HG03045 (cell line): ENCODE data around the gene SLC7A11.
A peak's percentile ranks its signal among the peaks of the same experiment; 100 is the strongest.

Experiments
- ATAC-seq: cut with Tn5 transposase; IDR thresholded peaks from one replicate; pipeline ENCODE4 v1.9.1; 2021; ENCODE audit warnings: mild to moderate bottlenecking, moderate library complexity; ENCODE audit not compliant: unreplicated experiment

Gene SLC7A11

GRCh38 chr4:138242076-138242833 lies at the start of gene SLC7A11:
TSS of gene SLC7A11 (minus strand) at chr4:138242349. CDS start at chr4:138242069, 280 bp downstream.
- peak; percentile 99 for ATAC-seq

- ATAC-seq = no peak
Measured at GRCh38 chr4:138291431-138291830, 49.3 kb upstream of the SLC7A11 start.

- no peak for ATAC-seq
Measured at GRCh38 chr4:138290805-138291204, 48.7 kb upstream of the SLC7A11 start.

GRCh38 chr4:138279286-138279685 lies 37.1 kb upstream of the SLC7A11 start:
- ATAC-seq = no peak

GRCh38 chr4:138277133-138277532 lies 35.0 kb upstream of the SLC7A11 start:
- ATAC-seq = no peak

- no peak for ATAC-seq
Measured at GRCh38 chr4:138275963-138276621, 33.9 kb upstream of the SLC7A11 start.

GRCh38 chr4:138275216-138275615 lies 33.1 kb upstream of the SLC7A11 start:
- no peak for ATAC-seq

GRCh38 chr4:138269175-138269574 lies 27.0 kb upstream of the SLC7A11 start:
- ATAC-seq = no peak

- ATAC-seq = no peak
Measured at GRCh38 chr4:138267835-138268234, 25.7 kb upstream of the SLC7A11 start.

- ATAC-seq = no peak
Measured at GRCh38 chr4:138266948-138267347, 24.8 kb upstream of the SLC7A11 start.

- no peak for ATAC-seq
Measured at GRCh38 chr4:138263247-138263816, 21.2 kb upstream of the SLC7A11 start.

- ATAC-seq = no peak
Measured at GRCh38 chr4:138262469-138262868, 20.3 kb upstream of the SLC7A11 start.

- no peak for ATAC-seq
Measured at GRCh38 chr4:138262030-138262429, 19.9 kb upstream of the SLC7A11 start.

- ATAC-seq = no peak
Measured at GRCh38 chr4:138259824-138260223, 17.7 kb upstream of the SLC7A11 start.

- no peak for ATAC-seq
Measured at GRCh38 chr4:138259271-138259670, 17.1 kb upstream of the SLC7A11 start.

- ATAC-seq = peak; percentile 46
Measured at GRCh38 chr4:138256608-138257007, 14.5 kb upstream of the SLC7A11 start.

GRCh38 chr4:138255917-138256597 lies 13.9 kb upstream of the SLC7A11 start:
- no peak for ATAC-seq

- no peak for ATAC-seq
Measured at GRCh38 chr4:138252551-138252950, 10.4 kb upstream of the SLC7A11 start.

GRCh38 chr4:138251938-138252337 lies 9.8 kb upstream of the SLC7A11 start:
- ATAC-seq = no peak

GRCh38 chr4:138249132-138249531 lies 7.0 kb upstream of the SLC7A11 start:
- no peak for ATAC-seq

GRCh38 chr4:138248058-138248457 lies 5.9 kb upstream of the SLC7A11 start:
- ATAC-seq = no peak
